Fibroblast of lung (primary cell): ENCODE data around the gene ZNF23. TPM values are rescaled to one million over a fixed set of nuclear protein-coding genes. Genes with fewer than 3 reads are reported as not detected.
A peak's percentile ranks its signal among the peaks of the same experiment; 100 is the strongest.

Experiments used
- DNase-seq, 2 donors: peaks; one replicate each; pipeline versions ENCODE4 v3.0.0 to v3.0.0-alpha.2; 2010; ENCODE audit warnings: low read depth in 2 of 2
- H2AFZ ChIP-seq: 2 replicates; pipeline ENCODE4 v1.5.1; 2012; ENCODE audit warnings: low read length, control low read depth, inconsistent platforms
- H3K27ac ChIP-seq: 2 replicates; pipeline ENCODE4 v1.5.1; 2011; ENCODE audit warnings: low read length, control low read depth; ENCODE audit not compliant: insufficient read depth
- H3K27me3 ChIP-seq: 2 replicates; pipeline ENCODE4 v1.5.1; 2011; ENCODE audit warnings: mild to moderate bottlenecking, low read length; ENCODE audit not compliant: control insufficient read depth, insufficient read depth
- H3K36me3 ChIP-seq: 2 replicates; pipeline ENCODE4 v1.5.1; 2011; ENCODE audit warnings: low read length; ENCODE audit not compliant: control insufficient read depth, insufficient read depth
- H3K4me1 ChIP-seq: 2 replicates; pipeline ENCODE4 v1.5.1; 2011; ENCODE audit warnings: low read length; ENCODE audit not compliant: control insufficient read depth, insufficient read depth; ENCODE audit errors: extremely low read depth
- H3K4me2 ChIP-seq: 2 replicates; pipeline ENCODE4 v1.5.1; 2011; ENCODE audit warnings: low read length, control low read depth; ENCODE audit not compliant: insufficient read depth; ENCODE audit errors: extremely low read depth
- H3K4me3 ChIP-seq, 4 experiments: fragments of 200-600 bp in 1 of 4; sonication (generic) in 1 of 4; replicated peaks in 1 of 4; 2 replicates each; pipeline ENCODE4 v1.5.1; 2011 to 2016; ENCODE audit warnings: low read length in 4 of 4, low read depth in 3 of 4, mild to moderate bottlenecking in 3 of 4, control low read depth in 2 of 4, inconsistent platforms in 1 of 4, mixed read lengths in 1 of 4; ENCODE audit not compliant: insufficient read depth in 1 of 4; ENCODE audit errors: control extremely low read depth in 1 of 4
- H3K79me2 ChIP-seq: 2 replicates; pipeline ENCODE4 v1.5.1; 2012; ENCODE audit warnings: mild to moderate bottlenecking, low read length, inconsistent platforms; ENCODE audit not compliant: control insufficient read depth, insufficient read depth
- H3K9ac ChIP-seq: 2 replicates; pipeline ENCODE4 v1.5.1; 2011; ENCODE audit warnings: mild to moderate bottlenecking, low read length, control low read depth; ENCODE audit not compliant: insufficient read depth
- H3K9me3 ChIP-seq: 2 replicates; pipeline ENCODE4 v1.5.1; 2012; ENCODE audit warnings: low read depth, low read length; ENCODE audit not compliant: control insufficient read depth, insufficient read depth
- H4K20me1 ChIP-seq: 2 replicates; pipeline ENCODE4 v1.5.1; 2011; ENCODE audit warnings: low read length; ENCODE audit not compliant: control insufficient read depth, insufficient read depth; ENCODE audit errors: extremely low read depth
- CTCF ChIP-seq, 2 donors: IDR thresholded peaks in 1 of 2; conservative IDR thresholded peaks in 1 of 2; 1 replicate in 1 of 2; 2 replicates in 1 of 2; pipeline ENCODE4 v1.5.1; 2011 to 2012; ENCODE audit warnings: low read length in 2 of 2, control low read depth in 1 of 2, inconsistent platforms in 1 of 2, low read depth in 1 of 2, mild to moderate bottlenecking in 1 of 2
- EZH2 ChIP-seq: IDR thresholded peaks from 2 replicates; pipeline ENCODE4 v1.5.1; 2012; ENCODE audit warnings: low read length, control low read depth, mild to moderate bottlenecking; ENCODE audit errors: missing control alignments
- polyA plus RNA-seq, 2 donors: library from polyadenylated mRNA; depleted of rRNA in 1 of 2; stranded (reverse) in 1 of 2; unstranded in 1 of 2; fragments of >200 nt; gene quantifications; 2 replicates each; pipeline ENCODE4 v1.2.1, GENCODE V29; 2011 to 2012; ENCODE audit warnings: missing spikeins in 1 of 2
- total RNA-seq: library from RNA; depleted of rRNA; stranded (reverse); fragments of >200 nt; gene quantifications from 2 replicates; pipeline ENCODE4 v1.2.1, GENCODE V29; 2014

The ZNF23 gene
- total and polyA plus RNA-seq, 2 donors (not counting 1 experiment from before 2014, with no cell fraction given), result 12.2 to 24.8 TPM

GRCh38 chr16:71413341-71413740 lies 48.7 kb downstream of the ZNF23 start:
- no peak overlapping the region for H3K4me3 ChIP-seq
- TF ChIP-seq EZH2 (no peak), CTCF (conservative IDR thresholded peaks at IDR 0.05 in 1 of 2, IDR thresholded peaks at IDR 0.05 in 1 of 2; ENCODE audit: low read depth in 1 of 2, low read length in 2 of 2) (no peak)
- H4K20me1 ChIP-seq, result no peaks in the 10 kb centered on the region
- H2AFZ ChIP-seq, result no peak overlapping the region
- H3K4me2 ChIP-seq, result no peak overlapping the region
- no peak overlapping the region for H3K9ac ChIP-seq
- no peaks in the 10 kb centered on the region for H3K27me3 ChIP-seq
- H3K4me1 ChIP-seq, result no peaks in the 10 kb centered on the region
- no peaks in the 10 kb centered on the region for H3K79me2 ChIP-seq
- no peaks in the 10 kb centered on the region for H3K9me3 ChIP-seq
- no peak overlapping the region for H3K27ac ChIP-seq
- no peaks in the 10 kb centered on the region for H3K36me3 ChIP-seq
- DNase-seq, result no peak

- TF ChIP-seq CTCF (conservative IDR thresholded peaks at IDR 0.05 in 1 of 2, IDR thresholded peaks at IDR 0.05 in 1 of 2; ENCODE audit: low read depth in 1 of 2, low read length in 2 of 2) (peak; percentile 88 to 90), EZH2 (no peak)
- DNase-seq, result peak; percentile 40 to 71
- Histone ChIP-seq H3K9ac (no peak overlapping the region), H4K20me1 (no peaks in the 10 kb centered on the region), H2AFZ (no peak overlapping the region), H3K27me3 (no peaks in the 10 kb centered on the region), H3K9me3 (no peaks in the 10 kb centered on the region), H3K79me2 (no peaks in the 10 kb centered on the region), H3K27ac (no peak overlapping the region), H3K4me3 (no peak overlapping the region), H3K4me2 (no peak overlapping the region), H3K4me1 (no peaks in the 10 kb centered on the region), H3K36me3 (no peaks in the 10 kb centered on the region)
Observed at GRCh38 chr16:71412270-71413160, 49.5 kb downstream of the ZNF23 start.

GRCh38 chr16:71410146-71410545 lies 51.9 kb downstream of the ZNF23 start:
- no peaks in the 10 kb centered on the region for H3K9me3 ChIP-seq
- H3K9ac ChIP-seq, result no peak overlapping the region
- no peak overlapping the region for H2AFZ ChIP-seq
- no peak overlapping the region for H3K4me3 ChIP-seq
- TF ChIP-seq EZH2, result no peak
- no peak for TF ChIP-seq CTCF (conservative IDR thresholded peaks at IDR 0.05 in 1 of 2, IDR thresholded peaks at IDR 0.05 in 1 of 2; ENCODE audit: low read depth in 1 of 2, low read length in 2 of 2)
- H4K20me1 ChIP-seq, result no peaks in the 10 kb centered on the region
- H3K36me3 ChIP-seq, result no peaks in the 10 kb centered on the region
- DNase-seq, result no peak
- no peaks in the 10 kb centered on the region for H3K27me3 ChIP-seq
- no peak overlapping the region for H3K27ac ChIP-seq
- H3K79me2 ChIP-seq, result no peaks in the 10 kb centered on the region
- H3K4me1 ChIP-seq, result no peaks in the 10 kb centered on the region
- H3K4me2 ChIP-seq, result no peak overlapping the region
